Smooth muscle cell (in vitro differentiated cells): ENCODE measurements around the gene ITPR3. TPM values are rescaled to one million over a fixed set of nuclear protein-coding genes. Genes with fewer than 3 reads are reported as not detected.
A peak's percentile ranks its signal among the peaks of the same experiment; 100 is the strongest.

ENCODE experiments used
- DNase-seq: peaks from one replicate; lab custom pipeline; 2025; ENCODE audit not compliant: unreplicated experiment; lab: John Stamatoyannopoulos, UW
- H2AFZ ChIP-seq: fragments of 200-600 bp; sonication (generic); 2 replicates; pipeline ENCODE4 v1.6.0; 2016; ENCODE audit warnings: antibody characterized with exemption, low read depth, mild to moderate bottlenecking
- H3F3A ChIP-seq: fragments of 200-600 bp; sonication (generic); 2 replicates; pipeline ENCODE4 v1.6.0; 2017; ENCODE audit warnings: antibody characterized with exemption, low read depth
- H3K27ac ChIP-seq: fragments of 200-600 bp; sonication (generic); 2 replicates; pipeline ENCODE4 v1.5.1; 2016; ENCODE audit warnings: low read depth, mild to moderate bottlenecking
- H3K27me3 ChIP-seq: fragments of 200-600 bp; sonication (generic); 2 replicates; pipeline ENCODE4 v1.6.1; 2016; ENCODE audit warnings: low read depth, mild to moderate bottlenecking
- H3K36me3 ChIP-seq: fragments of 200-600 bp; sonication (generic); 2 replicates; pipeline ENCODE4 v1.5.1; 2016; ENCODE audit warnings: low read depth
- H3K4me1 ChIP-seq: fragments of 200-600 bp; sonication (generic); 2 replicates; pipeline ENCODE4 v1.5.1; 2016; ENCODE audit warnings: low read depth
- H3K4me2 ChIP-seq: fragments of 200-600 bp; sonication (generic); 2 replicates; pipeline ENCODE4 v1.6.0; 2016; ENCODE audit warnings: mild to moderate bottlenecking
- H3K4me3 ChIP-seq: fragments of 200-600 bp; sonication (generic); 2 replicates; pipeline ENCODE4 v1.5.1; 2016; ENCODE audit warnings: mild to moderate bottlenecking
- H3K79me2 ChIP-seq: fragments of 200-600 bp; sonication (generic); 2 replicates; pipeline ENCODE4 v1.6.0; 2016; ENCODE audit warnings: low read depth, mild to moderate bottlenecking
- H3K9ac ChIP-seq: fragments of 200-600 bp; sonication (generic); 2 replicates; pipeline ENCODE4 v1.6.0; 2016; ENCODE audit warnings: low read depth
- H3K9me3 ChIP-seq: fragments of 200-600 bp; sonication (generic); replicated peaks from 2 replicates; pipeline ENCODE4 v1.5.1; 2016; ENCODE audit warnings: low read depth
- H4K20me1 ChIP-seq: fragments of 200-600 bp; sonication (generic); 2 replicates; pipeline ENCODE4 v1.6.0; 2016; ENCODE audit warnings: low read depth
- CTCF ChIP-seq: fragments of 200-600 bp; sonication (generic); IDR thresholded peaks from 2 replicates; pipeline ENCODE4 v1.5.1; 2017; ENCODE audit warnings: borderline replicate concordance, mild to moderate bottlenecking, antibody characterized with exemption; ENCODE audit not compliant: insufficient read depth, poor library complexity, severe bottlenecking
- WGBS: methylation state at CpG from one replicate; pipeline ENCODE4 v1.1.7; 2016; ENCODE audit warnings: low lambda C conversion rate; 5-methylcytosine and 5-hydroxymethylcytosine counted together
- polyA plus RNA-seq: library from polyadenylated mRNA; unstranded; fragments of >200 nt; fragmentation: Nextera tagmentation; extraction: Ambion mirVana; gene quantifications from 2 replicates; pipeline ENCODE4 v1.2.1, GENCODE V29; 2016
- total RNA-seq: library from RNA; depleted of rRNA; stranded (reverse); fragments of >200 nt; gene quantifications from 2 replicates; pipeline ENCODE4 v1.2.3, GENCODE V29; 2014

The ITPR3 gene
- total and polyA plus RNA-seq, 2 experiments from 2014 or later = 2.0 to 7.4 TPM

- no peak for TF ChIP-seq CTCF
- Histone ChIP-seq H3K27me3 (peaks cover 15% of the 10 kb centered on the region), H3K4me1 (peaks cover 18% of the 10 kb centered on the region), H3K4me2 (peak overlapping the region; percentile 92), H4K20me1 (peaks cover 18% of the 10 kb centered on the region), H3F3A (no peaks in the 10 kb centered on the region), H3K4me3 (peak overlapping the region; percentile 49), H3K9ac (peak overlapping the region; percentile 9), H2AFZ (peak overlapping the region; percentile 74), H3K36me3 (no peaks in the 10 kb centered on the region), H3K9me3 (no peaks in the 10 kb centered on the region), H3K27ac (no peak overlapping the region), H3K79me2 (no peaks in the 10 kb centered on the region)
- 26% methylated on average over 15 of the region's 15 CpGs for WGBS
- no peak for DNase-seq
Observed at GRCh38 chr6:33634161-33634727, 13.1 kb downstream of the ITPR3 start.

- no peak for TF ChIP-seq CTCF
- H2AFZ ChIP-seq = no peak overlapping the region
- peaks cover 15% of the 10 kb centered on the region for H3K27me3 ChIP-seq
- WGBS = 86% methylated on average over 8 of the region's 8 CpGs
- DNase-seq = no peak
- no peaks in the 10 kb centered on the region for H3F3A ChIP-seq
- H3K4me2 ChIP-seq = no peak overlapping the region
- H3K27ac ChIP-seq = no peak overlapping the region
- no peak overlapping the region for H3K9ac ChIP-seq
- H3K79me2 ChIP-seq = no peaks in the 10 kb centered on the region
- H3K4me3 ChIP-seq = no peak overlapping the region
- H3K9me3 ChIP-seq = no peaks in the 10 kb centered on the region
- H4K20me1 ChIP-seq = peaks cover 18% of the 10 kb centered on the region
- H3K4me1 ChIP-seq = peaks cover 18% of the 10 kb centered on the region
- H3K36me3 ChIP-seq = no peaks in the 10 kb centered on the region
Observed at GRCh38 chr6:33634946-33635345, 13.8 kb downstream of the ITPR3 start.

GRCh38 chr6:33636655-33637054, 15.5 kb downstream of the ITPR3 start:
- TF ChIP-seq CTCF = no peak
- 87% methylated on average over 11 of the region's 11 CpGs for WGBS
- DNase-seq = no peak
- H3K27me3 ChIP-seq = peaks cover 15% of the 10 kb centered on the region
- no peak overlapping the region for H3K27ac ChIP-seq
- H3K4me2 ChIP-seq = no peak overlapping the region
- H4K20me1 ChIP-seq = peaks cover 18% of the 10 kb centered on the region
- H3K9me3 ChIP-seq = no peaks in the 10 kb centered on the region
- H3F3A ChIP-seq = no peaks in the 10 kb centered on the region
- H3K36me3 ChIP-seq = no peaks in the 10 kb centered on the region
- no peak overlapping the region for H3K9ac ChIP-seq
- H3K4me3 ChIP-seq = no peak overlapping the region
- no peaks in the 10 kb centered on the region for H3K79me2 ChIP-seq
- no peak overlapping the region for H2AFZ ChIP-seq
- H3K4me1 ChIP-seq = peaks cover 18% of the 10 kb centered on the region

- no peaks in the 10 kb centered on the region for H3F3A ChIP-seq
- no peak overlapping the region for H2AFZ ChIP-seq
- no peak for DNase-seq
- TF ChIP-seq CTCF = no peak
- H3K27ac ChIP-seq = no peak overlapping the region
- H4K20me1 ChIP-seq = peaks cover 18% of the 10 kb centered on the region
- H3K4me1 ChIP-seq = peaks cover 13% of the 10 kb centered on the region
- H3K9me3 ChIP-seq = no peaks in the 10 kb centered on the region
- peaks cover 15% of the 10 kb centered on the region for H3K27me3 ChIP-seq
- no peak overlapping the region for H3K9ac ChIP-seq
- no peak overlapping the region for H3K4me3 ChIP-seq
- H3K4me2 ChIP-seq = no peak overlapping the region
- H3K79me2 ChIP-seq = no peaks in the 10 kb centered on the region
- no peaks in the 10 kb centered on the region for H3K36me3 ChIP-seq
- 62% methylated on average over 3 of the region's 3 CpGs for WGBS
Observed at GRCh38 chr6:33638556-33638955, 17.4 kb downstream of the ITPR3 start.
